ENCODE measurements around the gene SMG6.

DNA sequence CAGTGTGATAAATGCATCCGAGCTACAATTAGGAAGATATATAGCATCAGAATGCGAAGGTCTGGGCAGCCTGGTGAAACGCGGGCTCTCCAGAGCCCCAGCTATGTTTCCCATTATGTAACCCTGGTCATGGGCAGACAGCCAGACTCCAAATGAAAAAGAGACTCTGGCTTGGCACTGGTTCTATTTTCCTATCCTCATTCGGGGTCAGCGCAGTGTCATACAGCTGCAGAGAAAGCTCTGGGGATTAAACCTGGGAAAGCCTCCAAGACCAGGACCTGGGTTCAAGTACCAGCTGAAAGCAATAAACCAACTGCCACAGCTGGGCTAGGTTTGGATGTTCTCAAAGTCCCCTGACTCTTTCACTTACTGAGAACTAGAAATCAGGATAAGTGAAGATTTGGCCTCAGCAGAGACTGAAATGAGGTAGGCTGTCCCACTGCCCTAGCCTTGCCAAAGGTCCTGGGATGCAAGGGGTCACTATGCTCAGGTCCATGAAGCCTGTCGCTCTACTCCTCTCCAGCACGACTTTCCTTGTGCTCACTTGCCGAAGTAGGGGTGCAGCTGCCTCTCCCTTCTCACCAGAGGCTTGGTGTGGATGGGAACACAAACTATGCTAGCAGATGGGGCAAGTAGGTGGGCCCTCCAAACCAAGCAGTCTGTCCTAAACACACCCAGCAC is 123.8 kb downstream of the SMG6 start:
- TF ChIP-seq CTCF (IDR thresholded peaks at IDR 0.05; ENCODE audit: poor library complexity) (no peak), EZH2phosphoT487 (IDR thresholded peaks at IDR 0.05; ENCODE audit: low read depth, severe bottlenecking, unreplicated experiment) (no peak)

Measured in hepatocyte (in vitro differentiated cells).